Neural cell (in vitro differentiated cells): ENCODE measurements around the gene EMC10.

Experiments
- CTCF ChIP-seq: fragments of 450-650 bp; IDR thresholded peaks from 2 replicates; pipeline ENCODE4 v1.5.1; 2014; ENCODE audit warnings: antibody characterized with exemption, mild to moderate bottlenecking, moderate library complexity; ENCODE audit not compliant: poor library complexity, severe bottlenecking
- EP300 ChIP-seq: fragments of 450-650 bp; conservative IDR thresholded peaks from 2 replicates; pipeline ENCODE4 v1.6.1; 2014; ENCODE audit warnings: antibody characterized with exemption, mild to moderate bottlenecking, moderate library complexity; ENCODE audit not compliant: poor library complexity, severe bottlenecking
- EZH2 ChIP-seq: fragments of 200-600, 300-800 bp; shearing (Covaris generic), sonication (generic); IDR thresholded peaks from 2 replicates; pipeline ENCODE4 v1.6.1; 2014; ENCODE audit warnings: antibody characterized with exemption, low read length, borderline replicate concordance, mild to moderate bottlenecking; ENCODE audit not compliant: insufficient read depth, poor library complexity, severe bottlenecking
- MXI1 ChIP-seq: fragments of 450-650 bp; conservative IDR thresholded peaks from 2 replicates; pipeline ENCODE4 v1.6.1; 2014; ENCODE audit warnings: antibody characterized with exemption, mild to moderate bottlenecking; ENCODE audit not compliant: poor library complexity, severe bottlenecking
- POLR2AphosphoS5 ChIP-seq: IDR thresholded peaks from 2 replicates; pipeline ENCODE4 v1.6.1; 2012
- RAD21 ChIP-seq: fragments of 450-650 bp; conservative IDR thresholded peaks from 2 replicates; pipeline ENCODE4 v1.6.1; 2014; ENCODE audit warnings: antibody characterized with exemption, mild to moderate bottlenecking, moderate library complexity
- REST ChIP-seq: IDR thresholded peaks from 2 replicates; pipeline ENCODE4 v1.6.1; 2012; ENCODE audit warnings: borderline replicate concordance

- TF ChIP-seq POLR2AphosphoS5 (no peak), CTCF (no peak), RAD21 (no peak), REST (no peak), EP300 (no peak), MXI1 (no peak), EZH2 (no peak)
These were observed 1.6 kb downstream of the EMC10 start for GRCh38 chr19:50477751-50478515.
